ENCODE data around the gene SRRM4. TPM values are rescaled to one million over a fixed set of nuclear protein-coding genes. Genes with fewer than 3 reads are reported as not detected.
A peak's percentile ranks its signal among the peaks of the same experiment; 100 is the strongest.
"Not testable (repeated sequence)": the region's sequence is repeated elsewhere in the genome, so short reads cannot be mapped to it uniquely, and the experiment has no call there.

Gene SRRM4
- total RNA-seq, 1 donor from 2014 or later: not detected

DNA sequence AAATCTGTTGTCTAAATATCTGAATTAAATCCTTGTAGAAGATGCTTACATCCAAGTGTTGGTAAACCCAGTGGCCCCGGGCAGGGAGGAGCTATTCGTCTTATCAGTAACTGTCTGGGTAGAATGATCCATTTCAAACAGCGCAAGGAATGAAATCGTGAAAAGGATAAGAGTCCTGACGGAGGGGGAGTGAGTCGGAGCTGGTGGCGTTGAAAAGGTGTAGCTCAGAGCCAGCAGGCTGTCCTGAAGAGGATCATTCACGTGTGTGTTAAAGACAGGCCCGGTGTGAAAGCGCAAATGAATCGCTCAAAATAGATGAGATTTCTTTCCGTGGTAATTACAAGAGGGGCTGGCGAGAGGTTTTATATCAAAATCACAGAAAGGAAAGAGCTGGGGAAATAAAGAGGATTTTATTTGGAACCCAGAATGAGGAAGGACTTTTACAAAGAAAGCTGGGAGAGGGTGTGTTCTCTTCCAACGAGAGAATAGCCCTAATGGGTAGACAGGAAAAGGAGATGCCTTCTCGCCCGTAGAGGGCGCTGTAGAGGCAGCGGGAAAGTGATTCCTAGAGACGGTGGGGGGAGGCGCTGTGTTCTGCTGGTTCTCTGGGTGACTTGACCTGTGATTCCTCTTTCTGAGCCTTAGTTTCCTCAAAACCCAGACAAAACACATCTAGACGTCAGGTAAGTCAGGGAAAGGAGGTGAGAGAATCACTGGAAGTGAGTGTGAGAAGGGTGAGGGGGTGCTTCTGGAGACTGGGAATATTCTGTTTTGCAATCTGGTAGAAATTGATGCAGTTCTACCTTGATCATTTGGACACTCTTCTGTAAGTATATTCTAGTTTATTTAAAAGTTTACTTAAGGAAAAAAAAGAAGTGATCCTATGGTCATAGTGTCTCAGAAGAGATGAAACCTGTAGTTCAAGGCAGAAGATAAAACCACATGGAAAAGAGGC, 39.3 kb downstream of the SRRM4 start:
- peak; percentile 57 for DNase-seq

DNA sequence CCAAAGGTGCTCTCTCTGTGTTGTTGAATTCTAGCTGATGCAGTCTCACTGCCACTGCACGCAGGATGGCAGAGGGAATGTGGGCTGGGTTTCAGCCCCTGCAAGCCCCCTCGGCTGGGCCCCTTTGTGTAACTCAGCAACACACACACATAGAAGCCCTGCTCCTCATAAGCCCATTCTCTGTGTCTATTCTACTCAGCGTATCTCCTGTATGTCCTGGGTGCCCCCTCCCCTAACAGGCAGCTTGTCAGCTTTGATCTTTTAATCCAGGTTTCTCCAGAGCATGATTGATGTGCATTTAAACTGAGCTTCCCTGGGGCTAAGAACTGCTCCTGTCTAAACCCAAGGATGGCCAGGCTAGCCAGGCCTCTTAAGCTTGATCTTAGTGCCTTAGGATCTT, 43.0 kb downstream of the SRRM4 start:
- H3K9me3 Mint-ChIP-seq: no peaks in the 10 kb centered on the region
- H3K4me3 Mint-ChIP-seq: no peak overlapping the region
- intact Hi-C loops (cut with micrococcal nuclease): no loop called here
- no peak for DNase-seq
- H3K27me3 Mint-ChIP-seq: no peaks in the 10 kb centered on the region
- H3K27ac Mint-ChIP-seq: no peak overlapping the region
- H3K36me3 Mint-ChIP-seq (ENCODE audit: low read depth): no peaks in the 10 kb centered on the region
- no peaks in the 10 kb centered on the region for H3K4me1 Mint-ChIP-seq

More for the DNA sequence above, 39.3 kb downstream of the SRRM4 start:
- Mint-ChIP-seq H3K9me3 (no peaks in the 10 kb centered on the region), H3K36me3 (ENCODE audit: low read depth) (no peaks in the 10 kb centered on the region), H3K4me3 (no peak overlapping the region), H3K27ac (no peak overlapping the region), H3K4me1 (no peaks in the 10 kb centered on the region), H3K27me3 (no peaks in the 10 kb centered on the region)
- intact Hi-C loops (cut with micrococcal nuclease): no loop called here

GRCh38 chr12:119025786-119026185, 44.4 kb downstream of the SRRM4 start:
- no peaks in the 10 kb centered on the region for H3K27me3 Mint-ChIP-seq
- H3K4me1 Mint-ChIP-seq: no peaks in the 10 kb centered on the region
- intact Hi-C loops (cut with micrococcal nuclease): no loop called here
- H3K27ac Mint-ChIP-seq: no peak overlapping the region
- DNase-seq: no peak
- H3K36me3 Mint-ChIP-seq (ENCODE audit: low read depth): no peaks in the 10 kb centered on the region
- H3K9me3 Mint-ChIP-seq: no peaks in the 10 kb centered on the region
- H3K4me3 Mint-ChIP-seq: no peak overlapping the region

GRCh38 chr12:119033332-119033731, 52.0 kb downstream of the SRRM4 start:
- H3K27me3 Mint-ChIP-seq; H3K9me3 Mint-ChIP-seq; H3K27ac Mint-ChIP-seq; H3K36me3 Mint-ChIP-seq (ENCODE audit: low read depth); DNase-seq; intact Hi-C loops (cut with micrococcal nuclease); H3K4me1 Mint-ChIP-seq; H3K4me3 Mint-ChIP-seq: not testable (repeated sequence)

DNA sequence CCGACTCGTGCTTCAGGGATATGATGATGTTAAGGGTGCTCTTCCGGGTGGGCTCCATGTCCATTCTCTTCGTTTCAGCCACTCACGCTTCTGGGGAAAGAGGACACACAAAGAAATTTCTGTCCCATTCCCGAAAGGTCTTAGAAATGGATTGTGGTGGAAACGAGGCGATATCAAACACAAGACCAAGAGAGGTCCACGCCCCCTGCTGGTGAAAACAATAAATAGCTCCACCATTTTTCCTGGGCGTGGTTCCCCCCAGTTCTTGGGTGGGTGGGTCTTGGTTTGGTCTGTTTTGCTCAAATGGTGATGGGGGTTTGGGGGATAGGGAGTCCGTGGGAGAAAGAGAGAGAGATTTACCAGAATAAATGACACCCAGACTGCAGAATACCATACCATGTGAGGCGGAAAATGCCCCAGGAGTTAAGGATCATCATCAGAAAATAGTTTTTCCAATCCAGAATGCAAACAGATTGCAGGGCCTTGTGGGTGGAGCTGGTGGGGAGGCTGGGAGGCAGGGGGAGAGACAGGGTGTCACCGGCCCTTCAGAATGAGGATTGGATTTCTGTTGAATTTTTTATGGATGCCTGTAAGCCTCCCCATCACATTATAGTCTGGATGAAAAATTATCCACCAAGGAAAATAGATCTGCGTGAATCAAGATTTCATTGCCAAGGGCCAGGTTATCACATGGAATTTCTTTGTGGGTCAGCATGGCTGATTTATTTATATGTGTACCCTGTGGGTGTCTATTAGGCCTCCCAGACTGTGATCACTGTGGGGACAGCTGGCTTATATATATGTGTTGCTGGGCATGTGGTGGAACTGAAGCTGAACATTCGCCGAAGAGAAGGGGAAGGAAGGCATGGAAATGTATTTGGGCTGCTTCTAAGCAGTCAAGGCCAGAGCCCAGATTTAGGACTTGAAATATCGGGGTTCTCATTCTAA, 55.8 kb downstream of the SRRM4 start:
- H3K27me3 Mint-ChIP-seq: no peaks in the 10 kb centered on the region
- no peaks in the 10 kb centered on the region for H3K36me3 Mint-ChIP-seq (ENCODE audit: low read depth)
- H3K9me3 Mint-ChIP-seq: no peaks in the 10 kb centered on the region
- DNase-seq: peak; percentile 70
- no peak overlapping the region for H3K27ac Mint-ChIP-seq
- intact Hi-C loops (cut with micrococcal nuclease): loop anchor here (5.0 kb wide), 1 partner anchor 630 kb away; no protein-coding TSS in a partner anchor
- no peak overlapping the region for H3K4me3 Mint-ChIP-seq
- no peaks in the 10 kb centered on the region for H3K4me1 Mint-ChIP-seq

DNA sequence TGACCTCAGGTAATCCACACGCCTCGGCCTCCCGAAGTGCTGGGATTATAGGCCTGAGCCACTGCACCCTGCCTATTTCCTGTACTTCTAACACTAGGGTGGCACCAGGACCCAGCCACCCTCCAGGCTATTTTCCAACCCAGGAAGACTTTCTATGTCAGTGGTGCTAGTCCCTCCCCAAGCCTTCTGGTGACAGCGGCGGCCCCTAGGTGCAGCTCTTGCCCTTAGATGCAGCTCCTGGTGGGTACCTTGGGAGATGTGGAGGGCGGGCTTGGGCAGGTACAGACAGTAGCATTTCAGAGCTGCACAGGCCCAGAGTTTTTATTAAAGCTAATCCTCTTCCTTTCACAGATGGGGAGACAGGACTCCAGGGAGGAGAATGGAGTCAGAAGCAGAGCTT, 62.8 kb downstream of the SRRM4 start:
- Mint-ChIP-seq H3K36me3 (ENCODE audit: low read depth) (no peaks in the 10 kb centered on the region), H3K9me3 (no peaks in the 10 kb centered on the region), H3K27ac (no peak overlapping the region), H3K4me3 (no peak overlapping the region), H3K4me1 (no peaks in the 10 kb centered on the region), H3K27me3 (no peaks in the 10 kb centered on the region)
- intact Hi-C loops (cut with micrococcal nuclease): no loop called here
- no peak for DNase-seq

DNA sequence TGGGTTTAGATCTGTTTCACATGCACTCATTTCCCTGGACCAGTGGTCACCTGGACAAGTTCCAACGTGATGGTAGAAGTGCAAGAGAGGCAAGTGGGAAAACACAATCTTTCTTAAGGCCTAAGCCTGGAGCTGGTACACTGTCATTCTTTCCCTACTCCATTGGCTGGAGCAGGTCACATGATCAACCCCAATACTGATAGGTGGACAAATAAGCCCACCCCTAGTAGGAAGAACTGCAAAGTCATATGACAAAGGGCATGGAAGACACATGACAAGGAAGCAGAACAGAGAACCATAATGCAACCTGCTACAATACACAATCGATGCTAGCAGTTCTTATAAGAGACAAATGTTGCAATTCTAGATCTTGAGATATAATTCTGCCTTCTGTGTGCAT, 66.3 kb downstream of the SRRM4 start:
- Mint-ChIP-seq H3K27ac (no peak overlapping the region), H3K36me3 (ENCODE audit: low read depth) (no peaks in the 10 kb centered on the region), H3K4me1 (no peaks in the 10 kb centered on the region), H3K9me3 (no peaks in the 10 kb centered on the region), H3K4me3 (no peak overlapping the region), H3K27me3 (no peaks in the 10 kb centered on the region)
- DNase-seq: no peak
- intact Hi-C loops (cut with micrococcal nuclease): no loop called here

DNA sequence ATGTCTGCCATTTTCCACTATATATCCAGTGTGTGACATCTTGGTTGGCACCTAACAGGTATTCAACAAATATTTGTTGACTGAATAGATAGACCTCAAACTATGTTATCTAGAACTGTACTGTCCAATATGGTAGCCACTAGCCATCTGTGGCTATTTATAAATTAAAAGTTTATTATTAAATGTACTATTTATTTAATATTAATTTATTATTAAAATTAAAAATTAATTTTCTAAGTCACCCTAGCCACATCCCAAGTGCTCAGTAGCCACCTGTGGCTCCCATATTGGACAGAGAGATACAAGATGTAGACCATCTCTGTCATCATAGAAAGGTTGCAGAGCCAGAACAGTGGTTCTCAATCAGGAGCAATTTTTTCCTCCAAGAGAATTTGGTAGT, 69.3 kb downstream of the SRRM4 start:
- Mint-ChIP-seq H3K4me3 (no peak overlapping the region), H3K36me3 (ENCODE audit: low read depth) (no peaks in the 10 kb centered on the region), H3K27ac (no peak overlapping the region), H3K9me3 (no peaks in the 10 kb centered on the region), H3K27me3 (no peaks in the 10 kb centered on the region), H3K4me1 (no peaks in the 10 kb centered on the region)
- DNase-seq: no peak
- intact Hi-C loops (cut with micrococcal nuclease): no loop called here

DNA sequence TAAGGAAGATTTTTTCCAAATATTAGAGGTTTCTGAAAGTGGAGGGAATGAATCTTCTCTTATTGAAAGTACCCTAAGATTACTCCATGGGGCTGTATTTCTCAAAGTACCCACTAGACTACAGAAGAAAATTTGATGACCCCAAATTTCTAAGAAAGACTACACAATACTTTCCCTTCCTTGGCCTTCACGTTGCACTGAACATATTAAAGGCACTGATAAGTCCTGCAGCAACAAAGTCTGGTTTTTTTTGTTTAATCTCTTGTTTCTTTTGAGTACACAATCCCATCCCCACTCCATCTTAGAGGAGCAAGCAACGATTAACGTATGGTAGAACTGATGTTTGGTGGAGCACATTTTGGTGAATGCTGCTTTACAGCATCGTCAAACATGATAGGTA, 70.1 kb downstream of the SRRM4 start:
- Mint-ChIP-seq H3K36me3 (ENCODE audit: low read depth) (no peaks in the 10 kb centered on the region), H3K9me3 (no peaks in the 10 kb centered on the region), H3K27ac (no peak overlapping the region), H3K4me1 (no peaks in the 10 kb centered on the region), H3K27me3 (no peaks in the 10 kb centered on the region), H3K4me3 (no peak overlapping the region)
- intact Hi-C loops (cut with micrococcal nuclease): no loop called here
- no peak for DNase-seq

DNA sequence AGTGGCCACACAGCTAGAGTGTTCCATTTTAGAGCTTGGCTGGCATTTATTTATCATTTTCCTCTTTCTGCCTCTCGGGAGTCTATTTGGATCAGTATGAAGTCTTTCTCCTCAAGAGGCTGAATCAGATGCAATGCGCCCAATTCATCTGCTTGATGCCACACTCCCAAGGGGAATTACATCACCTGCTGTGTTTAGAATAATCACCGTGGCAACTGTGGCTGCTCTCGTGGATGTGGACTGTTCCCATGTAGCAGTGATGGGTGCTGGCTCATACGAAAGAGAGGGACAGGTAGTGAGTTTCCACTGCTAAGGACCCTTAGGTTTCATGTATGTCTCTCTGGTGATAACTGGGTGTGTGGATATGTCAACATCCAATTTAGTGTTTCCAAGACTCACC, 70.7 kb downstream of the SRRM4 start:
- Mint-ChIP-seq H3K27ac (no peak overlapping the region), H3K36me3 (ENCODE audit: low read depth) (no peaks in the 10 kb centered on the region), H3K9me3 (no peaks in the 10 kb centered on the region), H3K4me3 (no peak overlapping the region), H3K27me3 (no peaks in the 10 kb centered on the region), H3K4me1 (no peaks in the 10 kb centered on the region)
- no peak for DNase-seq
- intact Hi-C loops (cut with micrococcal nuclease): no loop called here

GRCh38 chr12:119055977-119056376, 74.6 kb downstream of the SRRM4 start:
- H3K4me1 Mint-ChIP-seq: no peaks in the 10 kb centered on the region
- peaks cover 4% of the 10 kb centered on the region for H3K9me3 Mint-ChIP-seq
- intact Hi-C loops (cut with micrococcal nuclease): no loop called here
- no peak for DNase-seq
- H3K36me3 Mint-ChIP-seq (ENCODE audit: low read depth): no peaks in the 10 kb centered on the region
- H3K27me3 Mint-ChIP-seq: no peaks in the 10 kb centered on the region
- no peak overlapping the region for H3K4me3 Mint-ChIP-seq
- no peak overlapping the region for H3K27ac Mint-ChIP-seq

DNA sequence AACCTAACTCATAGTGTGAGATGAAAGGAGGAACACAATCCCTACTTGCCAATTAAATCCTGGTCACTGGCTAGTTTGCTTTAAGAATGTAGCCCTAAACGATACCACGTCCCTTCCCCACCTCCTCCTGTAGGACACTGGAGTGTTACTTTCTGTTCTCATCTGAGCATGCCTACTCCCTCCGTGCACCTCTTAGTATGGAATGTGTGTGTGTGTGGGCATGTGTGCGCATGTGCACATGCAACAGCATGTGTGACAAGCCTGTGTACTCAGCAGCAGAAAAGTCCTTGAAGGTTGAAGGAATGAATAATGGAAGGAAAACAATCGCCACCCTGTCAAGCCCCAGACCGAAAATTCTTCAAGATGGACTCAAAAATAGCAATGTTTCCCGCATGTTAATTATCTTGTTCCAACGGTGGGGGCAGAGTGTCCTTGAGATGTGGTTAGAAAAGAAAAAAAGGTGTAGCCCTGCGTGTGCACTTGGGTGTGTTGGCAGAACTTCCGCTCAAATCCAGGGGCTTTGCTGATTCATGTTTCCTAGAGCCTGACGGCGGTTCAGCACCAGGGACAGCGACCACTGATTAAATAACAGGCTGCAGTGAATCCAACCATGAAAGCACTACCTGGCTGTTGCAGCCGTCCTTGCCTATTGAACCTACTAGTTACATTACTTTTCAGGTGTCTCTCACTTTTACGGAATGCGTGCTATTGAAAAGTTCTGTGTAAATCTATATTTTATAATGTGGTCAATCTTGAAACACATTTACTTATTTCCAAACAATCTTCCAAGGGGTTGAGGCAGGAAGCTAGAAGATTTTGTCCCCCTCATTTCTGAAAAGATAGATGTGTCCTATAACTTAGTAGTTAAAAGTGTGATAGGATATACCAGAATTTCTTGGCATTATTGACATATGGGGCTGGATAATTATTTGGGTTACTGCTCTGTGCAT, 79.8 kb downstream of the SRRM4 start:
- no peak overlapping the region for H3K4me3 Mint-ChIP-seq
- no peaks in the 10 kb centered on the region for H3K27me3 Mint-ChIP-seq
- H3K36me3 Mint-ChIP-seq (ENCODE audit: low read depth): no peaks in the 10 kb centered on the region
- no peaks in the 10 kb centered on the region for H3K4me1 Mint-ChIP-seq
- peaks cover 6% of the 10 kb centered on the region for H3K9me3 Mint-ChIP-seq
- H3K27ac Mint-ChIP-seq: no peak overlapping the region
- intact Hi-C loops (cut with micrococcal nuclease): no loop called here
- peak; percentile 83 for DNase-seq

DNA sequence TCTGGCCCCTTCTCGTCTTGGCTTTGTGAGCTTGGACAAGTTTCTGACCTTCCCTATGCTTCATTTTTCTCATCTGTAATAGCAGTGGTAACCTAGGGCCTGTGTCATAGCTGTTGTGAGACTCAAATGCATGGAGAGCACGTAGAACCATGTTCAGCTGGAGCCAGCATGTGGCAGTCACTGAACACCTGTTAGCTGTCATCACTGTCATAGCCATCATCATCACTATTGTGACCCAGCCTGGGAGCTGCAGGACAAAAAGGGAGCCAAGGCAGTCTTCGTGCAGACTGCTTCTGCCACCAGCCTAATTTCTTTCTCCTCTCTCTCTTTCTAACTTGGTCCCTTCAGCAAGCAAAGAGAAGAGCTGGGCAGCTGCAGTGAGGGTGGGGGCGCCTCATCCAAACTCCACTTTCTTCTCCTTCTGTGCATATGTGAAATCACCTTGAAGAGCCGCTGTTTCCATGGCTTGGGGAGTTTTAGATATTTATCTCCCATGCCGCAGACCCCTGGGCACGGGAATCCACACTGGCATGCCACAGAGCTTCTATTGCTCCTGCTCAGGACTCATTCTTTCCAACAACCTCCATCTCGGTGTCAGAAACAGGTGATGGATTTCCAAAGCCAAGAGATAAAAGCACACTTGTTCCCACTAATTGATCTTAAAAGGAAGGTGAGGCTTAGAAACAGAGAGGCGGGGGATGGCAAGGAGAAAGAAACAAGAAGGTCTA, 87.0 kb downstream of the SRRM4 start:
- intact Hi-C loops (cut with micrococcal nuclease): no loop called here
- Mint-ChIP-seq H3K27me3 (no peaks in the 10 kb centered on the region), H3K9me3 (no peaks in the 10 kb centered on the region), H3K27ac (no peak overlapping the region), H3K36me3 (ENCODE audit: low read depth) (no peaks in the 10 kb centered on the region), H3K4me3 (no peak overlapping the region), H3K4me1 (no peaks in the 10 kb centered on the region)
- DNase-seq: no peak

Measured in activated CD4-positive, alpha-beta T cell treated with anti-CD3 and anti-CD28 coated beads, Interleukin-2, amount 10 ng/mL, durations not matched to agents 24 days and 14 days (primary cell).